Uterus (tissue), 2 donors: ENCODE data around the gene PSMD10.

Experiments
- CTCF ChIP-seq, 4 experiments: fragments of 200-600 bp in 2 of 4; fragments of 450-650 bp in 2 of 4; sonication (generic) in 2 of 4; IDR thresholded peaks; one replicate each; pipeline ENCODE4 v1.5.1; 2016 to 2019; ENCODE audit warnings: antibody characterized with exemption in 4 of 4, mild to moderate bottlenecking in 2 of 4, moderate library complexity in 1 of 4
- POLR2A ChIP-seq, 2 donors: fragments of 450-650 bp; IDR thresholded peaks; one replicate each; pipeline ENCODE4 v1.6.1; 2016; ENCODE audit warnings: antibody characterized with exemption in 2 of 2, mild to moderate bottlenecking in 1 of 2, moderate library complexity in 1 of 2

GRCh38 chrX:108070891-108071290, 20.5 kb downstream of the PSMD10 start:
- TF ChIP-seq CTCF (IDR thresholded peaks at IDR 0.05), result no peak
- no peak for TF ChIP-seq POLR2A (IDR thresholded peaks at IDR 0.05)
